RWPE2 (cell line): ENCODE results near the gene SDHD.

Source experiments
- ATAC-seq: fragments of 200-7000 bp; cut with Tn5 transposase; 3 replicates; pipeline ENCODE4 v1.9.1; 2021; ENCODE audit warnings: low read depth
- DNase-seq: peaks from one replicate; pipeline ENCODE4 v3.0.0-alpha.2; 2020; ENCODE audit warnings: low spot score
- H3K27ac ChIP-seq: fragments of 450-650 bp; 2 replicates; pipeline ENCODE4 v1.5.1; 2017; ENCODE audit warnings: mild to moderate bottlenecking; ENCODE audit not compliant: poor library complexity, severe bottlenecking
- H3K27me3 ChIP-seq: fragments of 250-450 bp; sonication (Bioruptor Pico); 2 replicates; pipeline ENCODE4 v1.5.1; 2021; ENCODE audit warnings: mild to moderate bottlenecking, moderate library complexity; ENCODE audit not compliant: insufficient read depth, poor library complexity, severe bottlenecking
- H3K36me3 ChIP-seq: fragments of 250-450 bp; sonication (Bioruptor Pico); 2 replicates; pipeline ENCODE4 v1.5.1; 2020; ENCODE audit warnings: low read depth, mild to moderate bottlenecking, moderate library complexity
- H3K4me1 ChIP-seq: fragments of 250-450 bp; sonication (Bioruptor Pico); 2 replicates; pipeline ENCODE4 v1.5.1; 2021; ENCODE audit warnings: mild to moderate bottlenecking, moderate library complexity; ENCODE audit not compliant: insufficient read depth, poor library complexity, severe bottlenecking
- H3K4me3 ChIP-seq: fragments of 250-450 bp; sonication (Bioruptor Pico); 2 replicates; pipeline ENCODE4 v1.5.1; 2021; ENCODE audit warnings: mild to moderate bottlenecking, moderate library complexity; ENCODE audit not compliant: severe bottlenecking
- H3K9me3 ChIP-seq: fragments of 250-450 bp; sonication (Bioruptor Pico); 2 replicates; pipeline ENCODE4 v1.5.1; 2021; ENCODE audit warnings: mild to moderate bottlenecking, moderate library complexity; ENCODE audit not compliant: severe bottlenecking
- TF ChIP-seq, protein P1 (sequence below): fragments of 450-650 bp; IDR thresholded peaks from one replicate; pipeline ENCODE4 v1.5.1; 2017; ENCODE audit warnings: mild to moderate bottlenecking, moderate library complexity; ENCODE audit not compliant: poor library complexity, severe bottlenecking

The SDHD gene

DNA sequence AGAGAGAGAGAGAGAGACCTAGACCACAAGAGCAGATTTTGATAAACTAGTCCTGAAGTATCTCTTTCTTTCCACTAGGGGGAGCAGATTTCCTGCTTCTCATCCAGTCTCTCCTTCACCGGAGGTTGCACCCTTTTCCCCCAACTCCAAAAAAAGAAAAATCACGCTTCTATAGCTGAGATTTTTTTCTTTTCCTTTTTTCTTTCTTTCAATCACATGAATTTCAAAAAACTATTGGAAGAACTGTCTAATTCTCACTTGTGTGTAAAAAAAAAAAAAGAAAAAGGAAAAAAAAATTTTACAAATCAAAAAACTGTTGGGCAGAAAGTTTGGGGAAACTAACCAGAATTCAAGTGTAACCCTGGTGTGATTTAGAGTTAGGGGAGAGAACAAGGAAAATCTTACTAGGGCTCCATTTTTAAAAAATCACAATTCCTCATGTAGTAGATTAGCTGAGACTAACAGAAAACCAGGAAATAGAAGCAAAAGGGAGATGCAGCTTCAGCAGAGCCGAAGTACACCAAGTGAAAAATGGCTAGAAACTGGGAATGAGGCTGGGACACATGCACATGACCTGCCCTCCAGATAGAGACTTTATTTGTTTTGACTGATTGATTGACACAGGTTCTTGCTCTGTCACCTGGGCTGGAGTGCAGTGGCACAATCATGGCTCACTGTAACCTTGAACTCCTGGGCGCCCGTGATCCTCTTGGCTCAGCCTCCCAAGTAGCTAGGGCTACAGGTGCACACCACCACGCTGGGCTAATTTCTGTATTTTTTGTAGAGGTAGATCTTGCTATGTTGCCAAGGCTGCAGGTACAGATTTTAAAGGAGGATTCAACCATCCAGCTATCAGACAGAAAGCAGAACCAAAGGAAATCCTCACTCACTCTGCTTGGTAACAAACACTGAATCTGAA, 27.1 kb downstream of the SDHD start:
- Histone ChIP-seq H3K9me3 (no peaks in the 10 kb centered on the region), H3K36me3 (no peaks in the 10 kb centered on the region), H3K27me3 (no peaks in the 10 kb centered on the region), H3K4me1 (no peaks in the 10 kb centered on the region), H3K27ac (no peak overlapping the region), H3K4me3 (no peak overlapping the region)
- TF ChIP-seq, protein P1, sequence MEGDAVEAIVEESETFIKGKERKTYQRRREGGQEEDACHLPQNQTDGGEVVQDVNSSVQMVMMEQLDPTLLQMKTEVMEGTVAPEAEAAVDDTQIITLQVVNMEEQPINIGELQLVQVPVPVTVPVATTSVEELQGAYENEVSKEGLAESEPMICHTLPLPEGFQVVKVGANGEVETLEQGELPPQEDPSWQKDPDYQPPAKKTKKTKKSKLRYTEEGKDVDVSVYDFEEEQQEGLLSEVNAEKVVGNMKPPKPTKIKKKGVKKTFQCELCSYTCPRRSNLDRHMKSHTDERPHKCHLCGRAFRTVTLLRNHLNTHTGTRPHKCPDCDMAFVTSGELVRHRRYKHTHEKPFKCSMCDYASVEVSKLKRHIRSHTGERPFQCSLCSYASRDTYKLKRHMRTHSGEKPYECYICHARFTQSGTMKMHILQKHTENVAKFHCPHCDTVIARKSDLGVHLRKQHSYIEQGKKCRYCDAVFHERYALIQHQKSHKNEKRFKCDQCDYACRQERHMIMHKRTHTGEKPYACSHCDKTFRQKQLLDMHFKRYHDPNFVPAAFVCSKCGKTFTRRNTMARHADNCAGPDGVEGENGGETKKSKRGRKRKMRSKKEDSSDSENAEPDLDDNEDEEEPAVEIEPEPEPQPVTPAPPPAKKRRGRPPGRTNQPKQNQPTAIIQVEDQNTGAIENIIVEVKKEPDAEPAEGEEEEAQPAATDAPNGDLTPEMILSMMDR, result peak; percentile 69
- ATAC-seq (peak; percentile 59), DNase-seq (no peak)

DNA sequence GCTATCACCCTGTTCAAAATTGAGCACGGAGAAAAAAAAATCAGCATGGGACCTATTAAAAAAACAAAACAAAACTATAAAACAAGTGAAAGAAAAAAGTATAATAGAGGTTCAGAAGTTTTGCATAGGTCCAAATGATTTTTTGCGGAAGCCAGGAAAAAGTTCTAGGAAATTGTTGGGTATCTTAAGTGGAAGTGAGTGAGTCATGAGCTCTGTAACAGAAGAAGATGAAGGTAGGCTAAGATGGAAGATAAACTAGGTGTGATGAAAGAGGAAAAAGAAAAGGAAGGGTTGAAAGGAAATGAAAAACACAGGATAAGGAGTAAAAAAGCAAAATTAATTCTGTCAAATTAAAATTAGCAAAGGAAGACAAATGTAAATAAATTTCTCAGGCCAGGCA, 27.8 kb downstream of the SDHD start:
- Histone ChIP-seq H3K27ac (no peak overlapping the region), H3K27me3 (no peaks in the 10 kb centered on the region), H3K36me3 (no peaks in the 10 kb centered on the region), H3K9me3 (no peaks in the 10 kb centered on the region), H3K4me1 (peaks cover 2% of the 10 kb centered on the region), H3K4me3 (no peak overlapping the region)
- TF ChIP-seq, protein P1, result no peak
- DNase-seq (no peak), ATAC-seq (no peak)

DNA sequence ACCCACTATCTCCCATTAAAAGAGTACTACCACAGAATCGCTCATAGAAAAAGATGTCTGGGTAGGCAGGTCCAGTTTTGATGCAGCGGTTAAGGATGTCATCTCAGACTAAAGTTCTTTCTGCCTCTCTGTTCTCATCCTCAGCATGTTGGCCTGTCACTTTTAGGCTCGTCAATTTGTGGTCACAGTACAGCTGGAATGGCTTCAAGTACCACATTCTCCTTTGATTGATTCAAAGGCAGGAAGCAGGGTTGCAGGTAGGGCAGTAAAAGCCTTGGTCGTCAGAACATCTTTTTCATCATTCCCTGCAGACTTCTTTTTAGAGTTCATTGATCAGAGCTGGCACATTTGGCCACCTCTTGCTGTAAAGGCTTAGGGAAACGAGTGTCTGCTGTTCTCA, 28.7 kb downstream of the SDHD start:
- TF ChIP-seq, protein P1, result no peak
- ATAC-seq (no peak), DNase-seq (no peak)
- Histone ChIP-seq H3K4me3 (no peak overlapping the region), H3K36me3 (no peaks in the 10 kb centered on the region), H3K4me1 (peaks cover 8% of the 10 kb centered on the region), H3K27ac (no peak overlapping the region), H3K9me3 (no peaks in the 10 kb centered on the region), H3K27me3 (no peaks in the 10 kb centered on the region)

DNA sequence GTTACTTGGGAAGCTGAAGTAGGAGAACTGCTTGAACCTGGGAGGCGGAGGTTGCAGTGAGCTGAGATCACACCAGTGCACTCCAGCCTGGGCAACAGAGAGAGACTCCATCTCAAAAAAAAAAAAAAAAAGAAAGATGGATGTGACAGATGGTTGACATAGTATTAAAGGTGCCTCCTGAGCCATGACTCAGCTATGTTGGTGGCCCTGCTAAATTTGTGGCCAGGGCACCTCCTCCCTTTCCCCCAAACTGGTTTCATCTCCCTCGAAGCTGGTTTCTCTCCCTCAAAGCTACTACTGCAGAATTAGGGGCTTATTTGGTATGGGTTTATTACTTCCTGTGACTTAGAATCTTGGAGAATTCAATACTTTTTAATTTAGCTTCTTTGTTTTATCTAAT, 31.5 kb downstream of the SDHD start:
- Histone ChIP-seq H3K4me3 (no peak overlapping the region), H3K4me1 (peaks cover 28% of the 10 kb centered on the region), H3K9me3 (no peaks in the 10 kb centered on the region), H3K27me3 (no peaks in the 10 kb centered on the region), H3K36me3 (no peaks in the 10 kb centered on the region), H3K27ac (peak overlapping the region; percentile 95)
- TF ChIP-seq, protein P1, result no peak
- ATAC-seq (no peak), DNase-seq (no peak)
